NCI-H2196 treated with DMSO at 0.1 percent for 48 hours (cell line): Measurements from ENCODE around the gene DCUN1D4.

Source experiments
- DNase-seq: peaks from one replicate; lab custom pipeline; 2025; ENCODE audit not compliant: unreplicated experiment; lab: John Stamatoyannopoulos, UW

The DCUN1D4 gene

GRCh38 chr4:51842554-51843308, at the start of gene DCUN1D4:
Gene DCUN1D4 (plus strand): TSS chr4:51843153. CDS start chr4:51843243, 90 bp downstream.
- DNase-seq, result peak; percentile 98

- DNase-seq, result no peak
These were observed 22.3 kb upstream of the DCUN1D4 start for GRCh38 chr4:51820443-51821234.

GRCh38 chr4:51825341-51825740, 17.6 kb upstream of the DCUN1D4 start:
- no peak for DNase-seq

- DNase-seq, result no peak
These were observed 12.7 kb upstream of the DCUN1D4 start for GRCh38 chr4:51830156-51830720.

- peak; percentile 2 for DNase-seq
These were observed 11.8 kb upstream of the DCUN1D4 start for GRCh38 chr4:51831133-51831532.

- DNase-seq, result no peak
These were observed 9.7 kb upstream of the DCUN1D4 start for GRCh38 chr4:51833236-51833635.

GRCh38 chr4:51835079-51835478, 7.9 kb upstream of the DCUN1D4 start:
- no peak for DNase-seq

GRCh38 chr4:51835855-51836254, 7.1 kb upstream of the DCUN1D4 start:
- no peak for DNase-seq

GRCh38 chr4:51836549-51836948, 6.4 kb upstream of the DCUN1D4 start:
- DNase-seq, result no peak

GRCh38 chr4:51840781-51841180, 2.2 kb upstream of the DCUN1D4 start:
- no peak for DNase-seq

- DNase-seq, result peak; percentile 34
These were observed 793 bp upstream of the DCUN1D4 start for GRCh38 chr4:51842167-51842553.

GRCh38 chr4:51843309-51844152, 578 bp downstream of the DCUN1D4 start:
- DNase-seq, result peak; percentile 35

GRCh38 chr4:51844153-51845054, 1.5 kb downstream of the DCUN1D4 start:
- DNase-seq, result peak; percentile 73

GRCh38 chr4:51845055-51845426, 2.1 kb downstream of the DCUN1D4 start:
- DNase-seq, result no peak

GRCh38 chr4:51845711-51846110, 2.8 kb downstream of the DCUN1D4 start:
- DNase-seq, result no peak

GRCh38 chr4:51849430-51849829, 6.5 kb downstream of the DCUN1D4 start:
- DNase-seq, result no peak

- DNase-seq, result no peak
These were observed 7.3 kb downstream of the DCUN1D4 start for GRCh38 chr4:51850294-51850693.

GRCh38 chr4:51851090-51851936, 8.4 kb downstream of the DCUN1D4 start:
- no peak for DNase-seq

- no peak for DNase-seq
These were observed 9.0 kb downstream of the DCUN1D4 start for GRCh38 chr4:51851937-51852290.
